PFSK-1 (cell line): ENCODE data around the gene NCOA5.

ENCODE experiments used
- POLR2AphosphoS5 ChIP-seq: IDR thresholded peaks from 2 replicates; pipeline ENCODE4 v1.6.1; 2012; ENCODE audit warnings: low read depth, mild to moderate bottlenecking, control low read depth, low read length, moderate library complexity
- TAF1 ChIP-seq: IDR thresholded peaks from 2 replicates; pipeline ENCODE4 v1.6.1; 2012; ENCODE audit warnings: low read length, control low read depth, borderline replicate concordance; ENCODE audit not compliant: insufficient read depth

- TF ChIP-seq TAF1 (no peak), POLR2AphosphoS5 (no peak)
These were observed 54.0 kb downstream of the NCOA5 start for GRCh38 chr20:46035713-46036112.
